ENCODE data around the gene CAMK2N2.
"Not testable (repeated sequence)": the region's sequence is repeated elsewhere in the genome, so short reads cannot be mapped to it uniquely, and the experiment has no call there.

CAMK2N2 gene

DNA sequence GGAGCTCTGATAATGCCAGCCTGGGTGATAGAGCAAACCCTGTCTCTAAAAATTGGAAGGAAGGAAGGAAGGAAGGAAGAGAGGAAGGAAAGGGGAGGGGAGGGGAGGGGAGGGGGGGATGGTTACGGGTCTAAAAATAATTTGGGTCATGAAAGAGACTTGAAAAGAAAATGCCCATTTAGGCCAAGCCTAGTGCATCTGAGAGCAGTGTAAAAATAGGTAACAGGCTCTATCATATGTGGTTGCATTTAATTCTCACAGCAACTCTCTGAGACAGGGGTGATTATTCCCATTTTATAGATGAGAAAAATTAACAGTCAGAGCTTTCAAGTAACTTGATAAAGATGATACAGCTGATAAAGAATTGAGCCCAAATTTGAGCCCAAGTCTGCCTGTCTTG, 10.9 kb upstream of the CAMK2N2 start:
- DNase-seq (ENCODE audit: low read depth): no peak

DNA sequence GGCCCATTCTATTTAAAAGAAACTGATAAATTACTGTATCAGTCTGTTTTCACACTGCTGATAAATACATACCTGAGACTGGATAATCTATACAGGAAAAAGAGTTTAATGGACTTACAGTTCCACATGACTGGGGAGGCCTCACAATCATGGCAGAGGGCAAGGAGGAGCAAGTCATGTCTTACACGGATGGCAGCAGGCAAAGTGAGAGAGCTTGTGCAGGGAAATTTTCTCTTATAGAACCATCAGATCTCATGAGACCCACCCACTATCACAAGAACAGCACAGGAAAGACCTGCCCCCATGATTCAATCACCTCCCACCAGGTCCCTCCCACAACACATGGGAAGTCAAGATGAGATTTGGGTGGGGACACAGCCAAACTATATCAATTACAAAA, 5.9 kb upstream of the CAMK2N2 start:
- not testable (repeated sequence) for DNase-seq (ENCODE audit: low read depth)

DNA sequence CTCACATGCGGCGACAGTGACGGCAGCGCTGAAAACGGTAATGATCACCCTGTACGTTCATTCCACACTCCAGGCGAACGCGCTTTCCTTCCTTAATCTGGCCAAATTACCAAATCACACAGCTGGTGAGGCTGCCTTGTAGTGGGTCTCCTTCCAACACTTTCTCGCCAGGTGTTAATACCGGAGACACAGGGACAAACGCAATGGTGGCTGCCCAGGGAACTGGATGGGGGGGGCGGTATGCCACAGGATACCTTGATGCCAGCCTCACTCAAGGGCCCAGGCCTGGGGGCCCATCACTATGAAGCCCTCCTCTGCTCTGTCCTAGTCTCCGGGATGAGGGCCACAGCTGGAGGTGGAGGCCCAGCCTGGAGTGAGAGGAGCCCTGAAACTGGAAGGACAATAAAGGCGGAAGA, 1.4 kb upstream of the CAMK2N2 start:
- DNase-seq (ENCODE audit: low read depth): no peak

DNA sequence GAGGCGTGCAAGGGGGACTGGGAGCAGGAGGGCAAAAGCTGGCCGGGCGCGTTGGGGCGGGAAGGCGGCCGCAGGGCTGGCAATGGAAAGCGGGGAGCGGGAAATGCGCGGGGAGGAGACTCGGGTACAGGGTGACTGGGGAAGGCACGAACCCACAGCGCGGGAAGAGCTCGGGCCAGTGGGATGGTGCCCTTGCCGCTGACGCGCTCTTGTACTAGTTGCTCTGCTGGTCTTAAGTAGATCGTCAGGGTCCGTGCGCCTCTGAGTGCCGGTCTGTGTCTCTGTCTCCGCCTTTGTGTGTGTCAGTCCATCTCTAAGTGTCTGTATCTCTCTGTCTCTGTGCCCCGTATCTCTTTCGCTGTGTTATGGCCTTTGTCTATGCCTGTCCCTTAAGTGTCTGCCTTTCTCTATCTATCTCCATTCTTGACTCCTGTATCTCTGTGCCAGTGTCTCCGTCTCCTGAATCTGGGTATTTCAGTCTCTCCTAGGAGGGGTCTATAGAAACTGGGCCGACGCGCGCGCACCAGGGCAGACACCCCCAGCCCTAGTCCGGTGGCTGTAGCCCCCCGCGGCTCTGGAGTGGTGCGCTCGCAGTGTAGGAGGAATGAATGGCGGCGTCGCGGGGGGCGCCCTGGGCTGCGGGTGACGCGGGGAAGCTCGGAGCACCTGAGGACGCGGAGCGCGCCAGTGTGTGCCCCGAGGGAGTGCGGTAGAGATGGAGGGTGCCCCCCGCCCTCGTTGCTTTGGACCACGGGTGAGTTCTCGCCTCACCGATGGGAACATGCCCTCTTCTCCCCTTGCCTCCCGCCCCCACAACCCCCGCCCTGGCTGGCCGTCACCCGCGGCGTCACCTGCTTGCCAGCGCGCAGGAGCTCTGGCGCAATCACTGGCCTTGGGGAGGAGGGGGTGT, 756 bp upstream of the CAMK2N2 start:
- DNase-seq (ENCODE audit: low read depth): peak; percentile 43

DNA sequence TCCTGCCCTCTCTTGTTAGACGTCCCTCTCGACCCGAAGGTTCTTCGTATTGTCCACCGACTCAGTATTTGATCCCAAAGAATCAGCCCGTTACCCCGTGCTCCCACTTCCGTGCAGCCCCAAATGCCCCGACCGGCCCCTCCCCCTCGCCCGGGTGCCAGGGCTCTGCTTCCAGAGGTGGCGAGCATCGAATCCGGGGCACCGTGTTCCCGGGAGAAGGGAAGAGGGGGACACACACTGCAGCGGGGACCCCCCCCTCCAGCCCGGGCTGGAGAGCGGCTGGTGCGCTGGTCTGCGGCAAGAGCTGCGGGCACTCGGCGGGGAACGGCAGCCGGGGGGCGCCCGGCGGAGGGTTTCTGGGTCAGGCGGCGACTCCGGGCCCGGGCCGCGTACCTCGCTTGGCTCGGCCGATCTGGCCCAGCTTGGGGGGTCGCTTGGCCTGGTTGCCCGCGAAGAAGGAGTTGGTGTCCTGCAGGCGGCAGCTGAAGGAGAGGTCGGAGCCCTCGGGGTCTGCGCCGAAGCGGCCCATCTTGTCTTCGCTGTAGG, 556 bp downstream of the CAMK2N2 start:
- DNase-seq (ENCODE audit: low read depth): no peak

DNA sequence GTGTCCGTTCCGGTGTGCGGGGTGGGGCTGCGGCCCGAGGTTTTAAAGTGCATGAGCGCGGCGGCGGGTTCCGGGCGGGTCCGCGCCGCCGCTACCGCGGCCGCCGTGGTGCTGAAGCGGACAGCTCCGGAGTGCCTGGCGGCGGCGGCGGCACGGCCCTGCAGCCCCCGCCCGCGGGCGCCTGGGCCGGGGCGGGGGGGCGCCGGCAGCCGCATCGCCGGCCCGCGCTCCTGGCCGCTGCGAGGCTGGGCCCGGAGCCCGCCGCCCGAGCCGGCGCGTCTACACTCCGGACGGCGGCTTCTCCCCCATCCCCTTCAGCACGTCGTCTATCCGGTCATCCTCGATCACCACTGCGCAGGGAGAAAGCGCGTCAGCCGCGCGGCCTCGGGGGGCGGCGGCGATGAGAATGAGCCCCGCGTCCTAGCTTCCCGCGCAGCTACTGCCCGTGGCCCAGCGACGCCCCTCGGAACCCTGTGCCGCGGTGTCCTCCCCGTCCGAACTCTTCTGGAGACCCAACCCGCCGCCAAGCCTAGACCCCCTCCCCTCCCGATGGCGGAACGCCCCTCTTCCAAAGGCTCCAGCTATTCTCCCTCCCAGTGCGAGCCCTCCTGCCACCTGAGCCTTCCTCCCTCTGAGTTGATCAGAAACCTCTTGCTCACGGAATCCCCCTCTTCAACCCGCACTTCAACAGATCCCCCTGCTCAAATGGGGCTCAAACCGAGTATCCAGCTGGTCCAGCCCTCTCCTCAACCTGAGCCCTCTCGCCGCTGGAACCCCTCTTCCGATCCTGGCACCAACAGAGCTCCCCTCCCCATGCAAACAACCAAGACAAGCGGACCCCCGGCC, 1.3 kb downstream of the CAMK2N2 start:
- peak; percentile 46 for DNase-seq (ENCODE audit: low read depth)

DNA sequence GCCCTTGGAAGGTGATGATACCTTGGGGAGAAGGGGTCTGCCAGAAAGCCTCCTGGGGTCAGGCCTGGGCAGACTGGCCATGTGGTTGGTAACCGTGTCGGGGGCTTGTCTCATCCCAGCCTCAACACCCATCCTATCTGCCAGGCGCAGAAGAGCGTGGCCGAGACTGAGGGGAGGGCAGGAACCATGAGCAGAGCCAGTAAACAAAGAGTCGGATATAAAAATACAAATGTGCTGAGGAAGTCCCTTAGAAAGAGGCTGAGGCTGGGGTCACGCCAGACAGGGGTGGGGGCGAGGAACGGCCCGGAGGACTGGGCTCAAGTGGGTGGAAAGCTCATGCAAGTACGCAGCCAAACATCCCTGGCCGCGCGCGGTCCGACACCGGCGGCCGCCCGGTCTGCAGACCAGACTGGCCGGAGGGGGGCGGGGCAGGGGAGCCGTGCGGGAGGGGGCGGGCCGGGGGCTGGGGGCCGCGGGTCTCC, 1.9 kb downstream of the CAMK2N2 start:
- DNase-seq (ENCODE audit: low read depth): no peak

DNA sequence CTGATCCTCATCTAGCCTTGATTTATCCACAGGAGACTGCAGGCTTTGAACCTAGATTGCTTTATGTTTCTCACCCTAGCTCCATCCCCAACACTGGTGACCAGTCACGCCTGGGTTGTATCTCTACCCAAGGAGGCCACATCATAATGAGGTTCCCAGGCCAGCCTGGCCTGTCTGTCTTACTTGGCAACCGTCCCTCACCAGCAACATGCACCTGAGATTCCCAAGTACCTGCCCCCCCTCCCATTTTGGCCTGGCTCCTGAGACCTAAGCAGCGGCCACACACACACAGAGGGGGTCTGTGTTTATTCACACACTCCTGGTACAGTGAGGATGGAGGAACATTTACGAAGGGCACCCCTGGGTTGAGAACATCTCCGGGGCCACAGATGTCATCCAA, 2.4 kb downstream of the CAMK2N2 start:
- no peak for DNase-seq (ENCODE audit: low read depth)

DNA sequence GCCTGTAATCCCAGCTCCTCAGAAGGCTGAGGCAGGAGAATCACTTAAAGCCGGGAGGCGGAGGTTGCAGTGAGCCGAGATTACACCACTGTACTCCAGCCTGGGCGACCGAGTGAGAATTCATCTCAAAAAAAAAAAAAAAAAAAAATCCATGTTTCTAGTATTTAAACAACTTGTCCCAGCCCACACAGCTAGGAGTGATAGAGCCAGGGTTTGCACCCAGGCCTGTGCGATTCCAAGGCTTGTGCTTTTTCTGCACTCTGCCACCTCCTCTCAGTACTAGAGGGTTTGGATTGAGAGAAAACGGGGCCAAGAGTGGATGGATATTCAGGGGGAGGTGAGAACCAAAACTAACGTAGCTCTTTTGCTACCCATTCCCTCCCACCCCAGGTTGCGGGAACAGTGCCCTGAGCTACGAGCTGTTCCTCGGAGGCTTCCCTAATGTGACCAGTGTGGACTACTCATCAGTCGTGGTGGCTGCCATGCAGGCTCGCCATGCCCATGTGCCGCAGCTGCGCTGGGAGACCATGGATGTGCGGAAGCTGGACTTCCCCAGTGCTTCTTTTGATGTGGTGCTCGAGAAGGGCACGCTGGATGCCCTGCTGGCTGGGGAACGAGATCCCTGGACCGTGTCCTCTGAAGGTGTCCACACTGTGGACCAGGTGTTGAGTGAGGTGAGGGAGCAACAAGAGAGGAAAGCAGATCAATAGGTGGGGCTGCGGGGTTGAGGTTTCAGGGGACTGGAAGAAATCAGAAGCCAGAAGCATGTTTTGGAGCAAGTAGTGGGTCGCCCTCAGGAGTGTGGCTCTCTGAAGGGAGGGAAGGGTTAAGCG, 4.1 kb downstream of the CAMK2N2 start:
- DNase-seq (ENCODE audit: low read depth): no peak

DNA sequence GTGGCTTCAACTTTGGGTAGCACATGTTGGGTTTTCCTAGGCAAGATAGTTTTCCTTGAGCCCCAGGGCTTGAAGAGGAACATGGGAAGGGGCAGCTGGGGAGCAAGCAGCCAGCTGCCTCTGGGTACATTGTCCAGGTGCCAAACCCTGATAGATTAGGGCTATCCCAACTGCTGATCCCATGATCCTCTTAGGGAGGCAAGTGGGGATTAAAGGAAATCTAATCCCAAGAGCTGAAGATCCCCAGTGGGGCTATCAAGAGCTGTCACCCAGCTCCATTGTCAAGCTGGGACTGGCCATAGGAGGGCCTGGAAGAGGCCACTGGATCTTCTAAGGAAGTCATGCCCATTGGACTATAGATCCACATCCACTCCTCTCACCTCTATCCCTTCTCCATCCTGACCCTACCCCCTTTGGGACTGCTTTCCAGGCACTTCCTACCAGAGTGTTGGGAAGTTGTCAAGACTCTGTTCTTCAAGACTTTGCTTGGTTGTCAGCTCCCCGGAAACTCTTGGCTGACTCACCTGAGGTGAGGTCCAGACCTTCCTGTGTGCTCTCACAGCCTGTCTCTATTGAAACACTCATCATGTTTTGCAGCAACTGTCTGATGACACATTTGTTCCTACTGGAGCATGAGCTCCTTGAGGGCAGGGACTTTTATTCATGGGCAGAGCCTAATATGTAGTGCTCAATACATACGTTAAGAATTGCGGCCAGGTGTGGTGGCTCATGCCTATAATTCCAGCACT, 5.9 kb downstream of the CAMK2N2 start:
- no peak for DNase-seq (ENCODE audit: low read depth)

DNA sequence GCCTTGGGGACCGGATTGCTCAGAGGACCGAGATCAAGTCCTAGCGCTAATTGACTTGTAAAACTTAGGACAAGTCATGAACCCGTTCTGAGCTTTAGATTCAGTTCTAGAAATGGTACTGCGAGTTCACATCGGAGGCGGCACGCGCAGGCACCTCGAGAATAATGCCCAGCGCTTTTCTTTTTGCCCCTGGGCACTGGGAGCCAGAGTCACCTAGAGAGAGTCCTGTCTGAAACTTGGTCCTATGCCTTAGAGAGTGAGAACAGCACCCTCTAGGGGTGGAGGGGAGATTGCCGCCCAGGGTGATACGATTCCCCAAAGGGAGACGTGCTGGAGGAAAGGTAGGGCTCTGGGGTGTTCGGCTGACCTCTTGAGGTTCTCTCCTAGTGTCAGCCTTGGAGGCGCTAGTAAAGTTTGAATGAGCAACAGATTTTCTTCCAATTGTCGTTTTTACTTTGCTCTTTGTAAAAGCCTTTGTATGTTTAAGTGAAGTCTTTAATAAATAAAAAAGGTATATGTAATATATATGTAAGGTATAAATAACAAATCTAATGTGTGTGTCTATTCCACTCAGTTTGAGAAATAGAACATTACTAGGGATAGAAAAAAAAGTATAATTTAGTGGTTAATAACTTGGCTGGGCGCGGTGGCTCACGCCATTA, 11.1 kb downstream of the CAMK2N2 start:
- DNase-seq (ENCODE audit: low read depth): peak; percentile 88

DNA sequence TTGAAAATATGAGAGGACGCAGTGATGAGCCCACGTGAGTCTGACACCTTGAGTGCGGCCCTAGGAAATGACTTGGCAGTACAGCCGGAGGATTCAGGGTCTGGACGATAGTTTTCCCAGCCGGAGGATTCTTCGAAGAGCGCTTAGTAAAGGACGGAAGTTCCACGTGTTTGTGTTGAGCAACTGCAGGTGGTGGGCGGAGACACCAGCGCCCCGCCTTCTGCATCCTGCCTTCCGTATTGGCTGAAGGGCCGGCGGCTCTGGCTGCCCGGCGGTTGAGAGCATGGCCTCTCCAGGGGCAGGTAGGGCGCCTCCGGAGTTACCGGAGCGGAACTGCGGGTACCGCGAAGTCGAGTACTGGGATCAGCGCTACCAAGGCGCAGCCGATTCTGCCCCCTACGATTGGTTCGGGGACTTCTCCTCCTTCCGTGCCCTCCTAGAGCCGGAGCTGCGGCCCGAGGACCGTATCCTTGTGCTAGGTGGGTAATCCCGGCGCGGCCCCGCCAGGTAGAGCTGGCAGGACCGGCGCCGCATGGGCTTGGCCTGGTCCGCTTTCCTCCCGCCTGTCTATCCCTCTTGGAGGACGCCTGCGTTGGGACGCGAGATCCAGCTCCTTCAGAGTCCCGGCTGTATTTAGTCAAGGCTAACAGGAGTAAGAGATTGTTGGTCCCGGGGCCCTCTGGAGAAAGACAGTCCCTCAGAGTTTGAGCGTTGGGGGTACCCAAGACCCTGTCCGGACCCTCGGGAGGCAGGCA, 11.8 kb downstream of the CAMK2N2 start, which contains the start of gene EEF1AKMT4:
Gene EEF1AKMT4 (plus strand): TSS at position 261 of the 755 bp plus-strand sequence. CDS start 23 bp downstream, at position 284.
- peak; percentile 98 for DNase-seq (ENCODE audit: low read depth)

DNA sequence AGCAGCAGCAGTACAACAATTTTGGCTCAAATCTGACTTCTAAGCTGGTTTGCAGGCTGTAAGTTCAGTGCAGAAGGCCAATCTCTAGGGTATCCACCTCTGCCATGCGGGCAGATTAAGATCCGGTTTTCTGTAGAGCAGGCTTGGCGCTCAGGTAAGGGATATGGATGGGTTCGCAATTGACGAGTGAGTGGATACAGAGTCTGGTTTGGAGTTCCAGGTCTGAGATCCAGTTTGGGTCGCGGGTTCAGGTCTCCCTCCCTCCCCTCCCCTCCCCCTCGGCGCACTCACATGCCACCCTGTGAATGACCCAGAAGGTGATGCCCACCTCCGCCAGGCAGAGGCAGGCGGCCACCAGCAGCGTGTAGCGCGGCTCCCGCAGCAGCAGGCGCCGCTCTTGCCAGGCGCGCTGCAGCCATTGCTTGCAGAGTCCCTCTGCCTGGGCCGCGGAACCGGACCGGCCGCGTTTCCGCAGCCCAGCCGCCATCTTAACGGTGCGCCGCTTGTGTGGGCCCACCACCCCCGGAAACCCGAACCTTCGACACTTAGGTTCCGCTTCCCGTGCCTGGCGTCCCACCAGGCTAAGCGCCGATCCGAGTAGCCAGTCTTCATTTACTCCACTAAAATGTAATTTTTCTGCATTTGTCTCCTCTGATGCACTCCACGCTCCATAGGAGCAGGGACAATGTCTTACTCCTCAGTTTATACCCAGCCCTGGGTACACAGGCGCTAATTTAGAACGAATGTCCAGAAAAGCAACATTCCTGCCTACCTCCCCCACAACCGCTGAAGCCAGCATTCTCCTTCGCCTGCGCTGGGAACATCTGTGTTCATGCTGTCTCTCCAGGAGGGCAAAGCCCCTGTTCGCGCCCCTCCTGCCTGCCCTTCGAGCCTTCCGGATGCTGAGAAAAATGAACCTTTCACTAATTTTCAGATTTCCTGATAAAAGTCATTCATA, 12.6 kb downstream of the CAMK2N2 start, which contains the start of gene ALG3:
Gene ALG3 (minus strand): TSS at position 509 of the 958 bp plus-strand sequence. CDS start 22 bp downstream, at position 487.
- peak; percentile 82 for DNase-seq (ENCODE audit: low read depth)

DNA sequence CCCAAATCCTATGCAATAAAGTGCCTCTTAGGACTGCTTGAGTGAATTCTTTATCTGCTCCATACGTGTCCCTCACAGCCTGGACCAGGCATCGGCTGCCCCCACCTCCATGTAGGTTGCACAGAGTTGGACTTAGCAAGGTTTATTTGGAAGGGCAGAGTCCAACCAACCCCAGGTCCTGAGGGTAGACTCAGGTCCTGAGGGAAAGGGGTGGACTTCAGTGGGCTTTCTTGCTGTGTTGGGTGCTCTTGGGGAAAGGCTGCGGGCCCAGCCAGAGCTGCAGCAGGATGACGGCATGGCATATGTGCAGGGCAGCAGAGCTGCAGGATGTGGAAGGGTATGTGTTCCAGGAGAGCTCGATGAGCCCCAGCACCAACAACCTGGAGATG, 19.1 kb downstream of the CAMK2N2 start:
- DNase-seq (ENCODE audit: low read depth): no peak

DNA sequence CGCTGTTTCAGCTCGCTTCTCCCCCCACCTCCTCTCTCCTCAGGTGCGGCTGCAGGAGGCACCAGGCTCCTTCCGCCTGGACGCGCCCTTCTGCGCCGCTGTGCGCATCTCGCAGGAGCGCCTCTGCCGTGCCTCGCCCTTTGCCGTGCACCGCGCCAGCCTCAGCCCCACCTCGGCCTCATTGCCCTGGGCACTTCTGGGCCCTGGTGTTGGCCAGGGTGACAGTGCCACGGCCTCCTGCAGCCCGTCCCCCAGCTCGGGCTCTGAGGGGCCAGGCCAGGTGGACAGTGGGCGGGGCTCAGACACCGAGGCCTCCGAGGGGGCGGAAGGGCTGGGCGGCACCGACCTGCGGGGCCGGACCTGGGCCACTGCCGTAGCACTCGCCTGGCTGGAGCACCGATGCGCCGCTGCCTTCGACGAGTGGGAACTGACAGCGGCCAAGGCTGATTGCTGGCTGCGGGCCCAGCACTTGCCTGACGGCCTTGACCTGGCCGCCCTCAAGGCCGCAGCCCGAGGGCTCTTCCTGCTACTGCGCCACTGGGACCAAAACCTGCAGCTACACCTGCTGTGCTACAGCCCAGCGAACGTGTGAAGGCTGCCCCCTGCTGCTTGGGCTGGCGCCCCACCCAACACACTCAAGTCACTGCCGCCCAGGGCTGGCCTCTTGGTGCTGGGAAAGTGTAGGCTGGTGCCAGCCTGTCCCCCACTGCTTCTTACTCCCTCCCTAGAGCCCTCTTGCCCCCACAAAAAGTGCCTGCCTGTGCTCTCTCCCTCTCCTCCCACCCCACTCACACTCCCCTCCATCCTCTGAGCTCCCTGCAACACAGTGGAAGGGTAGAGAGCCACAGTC, 19.7 kb downstream of the CAMK2N2 start:
- DNase-seq (ENCODE audit: low read depth): peak; percentile 28

DNA sequence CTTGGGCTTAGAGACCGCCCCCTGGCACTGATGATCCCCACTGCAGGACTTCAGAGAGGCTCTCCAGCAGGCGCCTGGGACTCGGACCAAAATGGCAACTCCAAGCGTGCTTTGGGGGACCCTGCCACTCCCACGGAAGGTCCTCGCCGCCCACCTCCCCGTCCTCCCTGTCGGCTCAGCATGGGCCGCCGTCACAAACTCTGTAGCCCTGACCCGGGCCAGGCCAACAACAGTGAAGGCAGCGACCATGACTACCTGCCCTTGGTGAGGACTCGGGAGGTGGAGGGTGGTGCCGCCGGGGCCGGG, 20.3 kb downstream of the CAMK2N2 start:
- no peak for DNase-seq (ENCODE audit: low read depth)

DNA sequence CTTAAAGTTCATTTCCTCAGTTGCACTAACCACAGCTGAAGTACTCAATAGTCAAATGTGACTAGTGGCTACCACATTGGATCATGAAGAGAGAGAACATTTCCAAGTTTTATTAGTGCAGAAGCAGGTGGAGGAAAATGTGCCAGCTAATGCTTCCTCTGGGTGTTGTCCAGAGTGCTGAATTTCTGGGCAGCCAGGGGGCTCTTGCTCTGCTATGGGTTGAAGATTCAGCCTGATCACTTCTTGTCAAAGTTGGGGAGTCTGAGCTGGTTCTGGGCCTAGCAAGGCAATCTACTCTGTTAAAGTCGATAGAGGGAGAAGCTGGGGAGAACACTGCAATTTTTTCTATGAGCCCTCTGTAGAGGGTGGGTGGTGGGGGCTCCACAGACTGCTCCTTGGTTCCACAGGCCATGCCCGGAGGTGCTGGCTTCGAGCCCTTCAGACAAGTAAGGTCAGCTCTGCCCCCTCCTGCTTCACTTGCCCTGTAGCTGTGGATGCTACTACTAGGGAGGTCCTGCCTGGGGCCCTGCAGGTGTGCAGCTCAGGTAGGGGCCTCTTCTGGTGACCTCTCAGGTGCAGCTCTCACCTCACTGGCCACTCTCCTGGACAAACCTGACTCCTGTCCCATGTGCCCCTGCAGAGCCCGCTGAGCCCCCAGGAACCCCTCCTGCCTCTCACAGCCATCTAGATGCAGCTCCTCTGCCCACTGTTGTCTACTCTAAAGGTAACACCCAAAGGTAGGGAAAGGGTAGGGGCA, 20.8 kb downstream of the CAMK2N2 start:
- DNase-seq (ENCODE audit: low read depth): peak; percentile 55

All from EH (cell line).